ENCODE data around the gene ZNF775. TPM values are rescaled to one million over a fixed set of nuclear protein-coding genes. Genes with fewer than 3 reads are reported as not detected.

The ZNF775 gene
- total RNA-seq, 6 experiments from 2014 or later, result 0.44 to 1.6 (median 0.96) TPM

GRCh38 chr7:150400788-150401423 is 21.8 kb downstream of the ZNF775 start:
- 72% methylated on average over 12 of the region's 15 CpGs for WGBS (ENCODE audit: insufficient coverage, low coverage, low lambda C conversion rate, missing lambda C conversion rate)
- no peak for DNase-seq

DNA sequence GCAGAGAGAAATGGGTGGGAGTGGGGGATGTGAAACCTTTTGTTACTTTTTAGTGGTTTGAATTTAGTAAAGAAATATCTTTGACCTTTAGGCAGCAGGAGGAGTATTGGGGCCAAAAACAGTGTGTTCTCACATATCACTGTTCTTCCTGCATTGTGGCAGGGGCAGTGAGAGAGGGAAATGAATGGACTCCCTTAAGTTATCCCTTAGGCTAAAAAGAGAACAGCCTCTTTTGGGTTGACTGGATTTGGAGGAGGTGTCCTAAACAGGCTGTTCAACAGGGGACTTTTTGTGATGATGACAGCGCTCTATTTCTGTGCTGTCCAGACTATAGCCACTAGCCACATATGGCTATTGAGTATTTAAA is 22.3 kb downstream of the ZNF775 start:
- Histone ChIP-seq H3K36me3 (no peaks in the 10 kb centered on the region), H3K27me3 (no peaks in the 10 kb centered on the region), H3K9me3 (no peaks in the 10 kb centered on the region), H3K4me1 (peaks cover 0 to 12% (median 6%) of the 10 kb centered on the region in 4 donors), H3K4me3 (no peak overlapping the region), H3K27ac (no peak overlapping the region)
- ATAC-seq (no peak), DNase-seq (no peak)
- intact Hi-C loops (cut with DNase I), result no loop called here
- WGBS (ENCODE audit: insufficient coverage, low coverage, low lambda C conversion rate, missing lambda C conversion rate), result no CpG with 5 or more reads among the region's 1 CpG
- TF ChIP-seq CTCF (IDR thresholded peaks at IDR 0.05), result no peak

More at GRCh38 chr7:150400788-150401423, 21.8 kb downstream of the ZNF775 start:
- Histone ChIP-seq H3K4me3 (no peak overlapping the region), H3K4me1 (peaks cover 0 to 7% (median 3%) of the 10 kb centered on the region in 4 donors), H3K9me3 (no peaks in the 10 kb centered on the region), H3K27ac (no peak overlapping the region), H3K27me3 (no peaks in the 10 kb centered on the region), H3K36me3 (no peaks in the 10 kb centered on the region)
- no peak for TF ChIP-seq CTCF (IDR thresholded peaks at IDR 0.05)
- no peak for TF ChIP-seq POLR2A (IDR thresholded peaks at IDR 0.05)
- intact Hi-C loops (cut with DNase I), result no loop called here
- no peak for ATAC-seq

- ATAC-seq, result no peak
- DNase-seq, result no peak
- no peak overlapping the region for H3K27ac ChIP-seq
- no peaks in the 10 kb centered on the region for H3K9me3 ChIP-seq
- intact Hi-C loops (cut with DNase I), result no loop called here
- TF ChIP-seq POLR2A (IDR thresholded peaks at IDR 0.05) (no peak), CTCF (IDR thresholded peaks at IDR 0.05) (no peak)
- no peak overlapping the region for H3K4me3 ChIP-seq
- WGBS (ENCODE audit: insufficient coverage, low coverage, low lambda C conversion rate, missing lambda C conversion rate), result 80% methylated on average over 6 of the region's 7 CpGs
- peaks cover 0 to 17% (median 8%) of the 10 kb centered on the region in 4 donors for H3K4me1 ChIP-seq
- no peaks in the 10 kb centered on the region for H3K36me3 ChIP-seq
- H3K27me3 ChIP-seq, result no peaks in the 10 kb centered on the region
Observed at GRCh38 chr7:150401861-150402631, 22.9 kb downstream of the ZNF775 start.

- ATAC-seq (no peak), DNase-seq (no peak)
- Histone ChIP-seq H3K9me3 (no peaks in the 10 kb centered on the region), H3K27me3 (no peaks in the 10 kb centered on the region), H3K4me3 (no peak overlapping the region), H3K27ac (no peak overlapping the region), H3K4me1 (peaks cover 0 to 23% (median 8%) of the 10 kb centered on the region in 4 donors), H3K36me3 (no peaks in the 10 kb centered on the region)
- TF ChIP-seq POLR2A (IDR thresholded peaks at IDR 0.05), result no peak
- TF ChIP-seq CTCF (IDR thresholded peaks at IDR 0.05), result no peak
- intact Hi-C loops (cut with DNase I), result no loop called here
- 78% methylated on average over 7 of the region's 13 CpGs for WGBS (ENCODE audit: insufficient coverage, low coverage, low lambda C conversion rate, missing lambda C conversion rate)
Observed at GRCh38 chr7:150402671-150403321, 23.7 kb downstream of the ZNF775 start.

Data from right lobe of liver (tissue), 6 donors.